ENCODE measurements around the gene MAP3K5. TPM values are rescaled to one million over a fixed set of nuclear protein-coding genes. Genes with fewer than 3 reads are reported as not detected.

Gene MAP3K5
- total RNA-seq, 1 experiment from 2014 or later: 15.8 TPM

DNA sequence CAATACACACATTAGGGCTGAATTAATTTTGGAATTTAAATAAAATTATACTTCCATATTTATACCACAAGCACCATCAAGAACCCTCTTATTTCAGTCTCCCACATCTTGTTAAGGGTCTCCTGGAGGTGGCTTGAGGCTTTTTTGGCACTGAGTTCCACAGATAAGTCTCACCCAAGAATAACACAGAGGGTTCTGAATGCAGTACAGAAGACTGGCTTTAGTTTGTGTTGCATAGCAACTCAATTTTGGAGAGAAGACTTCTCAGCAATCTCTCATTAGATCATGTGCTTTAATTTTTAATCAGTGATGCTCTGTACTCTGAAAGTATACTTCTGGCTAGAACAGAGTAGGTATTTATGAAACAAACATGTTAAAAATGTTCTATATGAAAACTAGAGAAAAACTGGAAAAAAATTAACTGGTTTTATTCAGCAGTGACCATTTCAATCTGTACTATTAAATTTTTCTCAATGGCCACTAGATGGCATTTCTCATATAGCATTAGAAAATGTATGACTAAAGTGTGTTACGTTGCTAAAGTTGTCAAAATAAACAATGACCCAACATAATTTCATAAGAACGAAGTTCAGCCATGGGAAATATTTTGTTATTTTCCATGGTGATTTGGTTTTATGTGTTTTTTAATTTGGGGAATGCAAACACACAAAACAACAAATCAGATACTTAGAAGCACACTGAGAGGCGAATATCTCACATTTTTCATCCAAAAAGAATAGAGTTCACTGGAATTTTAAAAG lies 209.4 kb downstream of the MAP3K5 start:
- TF ChIP-seq, protein P1, sequence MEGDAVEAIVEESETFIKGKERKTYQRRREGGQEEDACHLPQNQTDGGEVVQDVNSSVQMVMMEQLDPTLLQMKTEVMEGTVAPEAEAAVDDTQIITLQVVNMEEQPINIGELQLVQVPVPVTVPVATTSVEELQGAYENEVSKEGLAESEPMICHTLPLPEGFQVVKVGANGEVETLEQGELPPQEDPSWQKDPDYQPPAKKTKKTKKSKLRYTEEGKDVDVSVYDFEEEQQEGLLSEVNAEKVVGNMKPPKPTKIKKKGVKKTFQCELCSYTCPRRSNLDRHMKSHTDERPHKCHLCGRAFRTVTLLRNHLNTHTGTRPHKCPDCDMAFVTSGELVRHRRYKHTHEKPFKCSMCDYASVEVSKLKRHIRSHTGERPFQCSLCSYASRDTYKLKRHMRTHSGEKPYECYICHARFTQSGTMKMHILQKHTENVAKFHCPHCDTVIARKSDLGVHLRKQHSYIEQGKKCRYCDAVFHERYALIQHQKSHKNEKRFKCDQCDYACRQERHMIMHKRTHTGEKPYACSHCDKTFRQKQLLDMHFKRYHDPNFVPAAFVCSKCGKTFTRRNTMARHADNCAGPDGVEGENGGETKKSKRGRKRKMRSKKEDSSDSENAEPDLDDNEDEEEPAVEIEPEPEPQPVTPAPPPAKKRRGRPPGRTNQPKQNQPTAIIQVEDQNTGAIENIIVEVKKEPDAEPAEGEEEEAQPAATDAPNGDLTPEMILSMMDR (IDR thresholded peaks at IDR 0.05; ENCODE audit: unreplicated experiment): no peak
- no TSS peak for BruUV-seq (replicated peaks)
- intact Hi-C loops (cut with micrococcal nuclease; ENCODE audit: unreplicated experiment): loop anchor here (2.0 kb wide), 1 partner anchor 210 kb away; the partner anchor contains the start of gene MAP3K5
- H3K4me3 Mint-ChIP-seq (ENCODE audit: low read depth, unreplicated experiment): no peak overlapping the region
- no peaks in the 10 kb centered on the region for H3K27me3 Mint-ChIP-seq (ENCODE audit: unreplicated experiment)
- no peaks in the 10 kb centered on the region for H3K4me1 Mint-ChIP-seq (ENCODE audit: low read depth, unreplicated experiment)
- peak overlapping the region; percentile 66 for H3K27ac Mint-ChIP-seq (ENCODE audit: unreplicated experiment)
- H3K9me3 Mint-ChIP-seq (ENCODE audit: low read depth, unreplicated experiment): no peaks in the 10 kb centered on the region
- CTCF ChIA-PET: no interaction called here
- DNase-seq: no peak
- H3K36me3 Mint-ChIP-seq (ENCODE audit: insufficient read depth, unreplicated experiment): peaks cover 14% of the 10 kb centered on the region

GRCh38 chr6:136579800-136580199 lies 212.5 kb downstream of the MAP3K5 start:
- peaks cover 10% of the 10 kb centered on the region for H3K36me3 Mint-ChIP-seq (ENCODE audit: insufficient read depth, unreplicated experiment)
- H3K4me1 Mint-ChIP-seq (ENCODE audit: low read depth, unreplicated experiment): no peaks in the 10 kb centered on the region
- no peak for DNase-seq
- BruUV-seq (replicated peaks): no TSS peak
- H3K27me3 Mint-ChIP-seq (ENCODE audit: unreplicated experiment): no peaks in the 10 kb centered on the region
- H3K27ac Mint-ChIP-seq (ENCODE audit: unreplicated experiment): no peak overlapping the region
- TF ChIP-seq, protein P1 (IDR thresholded peaks at IDR 0.05; ENCODE audit: unreplicated experiment): no peak
- CTCF ChIA-PET: no interaction called here
- no peak overlapping the region for H3K4me3 Mint-ChIP-seq (ENCODE audit: low read depth, unreplicated experiment)
- intact Hi-C loops (cut with micrococcal nuclease; ENCODE audit: unreplicated experiment): no loop called here
- no peaks in the 10 kb centered on the region for H3K9me3 Mint-ChIP-seq (ENCODE audit: low read depth, unreplicated experiment)

DNA sequence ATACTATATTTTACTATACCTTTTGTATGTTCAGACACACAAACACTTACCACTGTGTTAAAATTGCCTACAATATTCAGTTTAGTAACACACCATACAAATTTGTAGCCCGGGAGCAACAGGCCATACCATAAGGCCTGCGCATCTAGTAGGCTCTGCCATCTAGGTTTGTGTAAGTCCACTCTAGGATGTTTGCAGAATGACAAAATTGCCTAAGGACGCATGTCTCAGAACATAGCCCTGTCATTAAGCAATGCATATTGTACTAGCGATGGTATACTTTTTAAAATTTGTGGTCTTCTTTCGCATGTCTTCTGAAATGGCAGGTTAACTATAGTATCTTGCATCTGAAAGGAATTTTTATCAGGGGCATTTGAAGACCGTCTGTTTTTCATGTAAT lies 215.5 kb downstream of the MAP3K5 start:
- intact Hi-C loops (cut with micrococcal nuclease; ENCODE audit: unreplicated experiment): no loop called here
- no peak for DNase-seq
- CTCF ChIA-PET: no interaction called here
- Mint-ChIP-seq H3K4me1 (ENCODE audit: low read depth, unreplicated experiment) (no peaks in the 10 kb centered on the region), H3K9me3 (ENCODE audit: low read depth, unreplicated experiment) (peaks cover 4% of the 10 kb centered on the region), H3K36me3 (ENCODE audit: insufficient read depth, unreplicated experiment) (peaks cover 7% of the 10 kb centered on the region), H3K27me3 (ENCODE audit: unreplicated experiment) (no peaks in the 10 kb centered on the region), H3K4me3 (ENCODE audit: low read depth, unreplicated experiment) (no peak overlapping the region), H3K27ac (ENCODE audit: unreplicated experiment) (no peak overlapping the region)
- no TSS peak for BruUV-seq (replicated peaks)
- TF ChIP-seq, protein P1 (IDR thresholded peaks at IDR 0.05; ENCODE audit: unreplicated experiment): no peak

GRCh38 chr6:136571496-136571895 lies 220.8 kb downstream of the MAP3K5 start:
- Mint-ChIP-seq H3K27ac (ENCODE audit: unreplicated experiment) (no peak overlapping the region), H3K4me3 (ENCODE audit: low read depth, unreplicated experiment) (no peak overlapping the region), H3K27me3 (ENCODE audit: unreplicated experiment) (no peaks in the 10 kb centered on the region), H3K9me3 (ENCODE audit: low read depth, unreplicated experiment) (peaks cover 14% of the 10 kb centered on the region), H3K36me3 (ENCODE audit: insufficient read depth, unreplicated experiment) (no peaks in the 10 kb centered on the region), H3K4me1 (ENCODE audit: low read depth, unreplicated experiment) (peaks cover 16% of the 10 kb centered on the region)
- no TSS peak for BruUV-seq (replicated peaks)
- no peak for DNase-seq
- intact Hi-C loops (cut with micrococcal nuclease; ENCODE audit: unreplicated experiment): no loop called here
- CTCF ChIA-PET: no interaction called here
- TF ChIP-seq, protein P1 (IDR thresholded peaks at IDR 0.05; ENCODE audit: unreplicated experiment): no peak
